ENCODE measurements around the gene CLRN2. TPM values are rescaled to one million over a fixed set of nuclear protein-coding genes. Genes with fewer than 3 reads are reported as not detected.

CLRN2 gene
- total RNA-seq, 4 donors from 2014 or later = not detected

DNA sequence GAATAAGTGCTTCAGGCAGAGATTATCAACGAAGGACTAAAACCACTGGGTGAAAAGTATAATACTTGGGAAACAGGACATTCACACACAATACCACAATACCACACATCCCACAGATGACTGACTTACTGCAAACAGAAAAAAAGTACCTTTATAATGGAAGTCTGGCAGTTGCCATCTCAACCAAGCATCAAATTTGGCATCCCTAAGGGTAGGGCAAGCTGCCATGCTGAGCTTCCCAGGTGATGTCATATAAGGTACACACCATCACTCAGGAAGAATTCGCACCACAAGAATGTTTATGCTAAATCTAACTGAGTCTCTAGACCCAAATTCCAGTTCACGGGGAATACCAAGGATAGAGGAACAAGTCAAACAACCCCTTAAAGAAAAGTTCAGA lies 12.2 kb upstream of the CLRN2 start:
- H3K27me3 ChIP-seq = no peaks in the 10 kb centered on the region
- H3K9me3 ChIP-seq = no peaks in the 10 kb centered on the region
- WGBS, 2 donors = 42 to 52% methylated on average over 3 of the region's 3 CpGs
- H3K4me3 ChIP-seq = no peak overlapping the region
- TF ChIP-seq POLR2A (IDR thresholded peaks at IDR 0.05) = no peak
- TF ChIP-seq, protein P1, sequence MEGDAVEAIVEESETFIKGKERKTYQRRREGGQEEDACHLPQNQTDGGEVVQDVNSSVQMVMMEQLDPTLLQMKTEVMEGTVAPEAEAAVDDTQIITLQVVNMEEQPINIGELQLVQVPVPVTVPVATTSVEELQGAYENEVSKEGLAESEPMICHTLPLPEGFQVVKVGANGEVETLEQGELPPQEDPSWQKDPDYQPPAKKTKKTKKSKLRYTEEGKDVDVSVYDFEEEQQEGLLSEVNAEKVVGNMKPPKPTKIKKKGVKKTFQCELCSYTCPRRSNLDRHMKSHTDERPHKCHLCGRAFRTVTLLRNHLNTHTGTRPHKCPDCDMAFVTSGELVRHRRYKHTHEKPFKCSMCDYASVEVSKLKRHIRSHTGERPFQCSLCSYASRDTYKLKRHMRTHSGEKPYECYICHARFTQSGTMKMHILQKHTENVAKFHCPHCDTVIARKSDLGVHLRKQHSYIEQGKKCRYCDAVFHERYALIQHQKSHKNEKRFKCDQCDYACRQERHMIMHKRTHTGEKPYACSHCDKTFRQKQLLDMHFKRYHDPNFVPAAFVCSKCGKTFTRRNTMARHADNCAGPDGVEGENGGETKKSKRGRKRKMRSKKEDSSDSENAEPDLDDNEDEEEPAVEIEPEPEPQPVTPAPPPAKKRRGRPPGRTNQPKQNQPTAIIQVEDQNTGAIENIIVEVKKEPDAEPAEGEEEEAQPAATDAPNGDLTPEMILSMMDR (IDR thresholded peaks at IDR 0.05) = no peak
- no peak for DNase-seq
- intact Hi-C loops (cut with DNase I) = no loop called here
- no peak overlapping the region for H3K27ac ChIP-seq
- H3K36me3 ChIP-seq = peaks cover 0 to 92% (median 15%) of the 10 kb centered on the region in 3 donors
- H3K4me1 ChIP-seq = no peaks in the 10 kb centered on the region

DNA sequence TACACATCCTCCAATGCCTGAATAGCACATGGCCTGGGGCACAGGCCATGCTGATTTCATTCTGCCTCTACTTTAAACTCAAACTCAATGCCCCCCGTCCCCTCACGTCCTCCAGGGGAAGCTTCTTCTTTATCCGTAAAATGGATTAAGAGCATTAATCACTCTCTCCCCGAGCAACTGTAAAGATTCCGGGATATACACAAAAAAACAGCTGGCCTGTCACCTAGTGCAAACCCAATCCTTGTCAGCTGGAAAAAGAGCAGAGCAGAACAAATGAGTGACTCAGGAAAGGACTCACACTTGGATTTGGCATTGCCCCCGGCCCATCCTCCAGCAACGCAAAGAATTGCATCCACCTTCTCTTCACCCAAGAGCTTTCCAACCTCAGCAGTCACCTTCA lies 10.9 kb upstream of the CLRN2 start:
- Histone ChIP-seq H3K9me3 (no peaks in the 10 kb centered on the region), H3K36me3 (peaks cover 0 to 94% (median 15%) of the 10 kb centered on the region in 3 donors), H3K4me1 (no peaks in the 10 kb centered on the region), H3K27ac (no peak overlapping the region), H3K4me3 (no peak overlapping the region), H3K27me3 (no peaks in the 10 kb centered on the region)
- WGBS, 2 donors = 82 to 96% methylated on average over 7 of the region's 7 CpGs
- intact Hi-C loops (cut with DNase I) = no loop called here
- DNase-seq = no peak
- no peak for TF ChIP-seq POLR2A (IDR thresholded peaks at IDR 0.05)
- TF ChIP-seq, protein P1 (IDR thresholded peaks at IDR 0.05) = no peak

GRCh38 chr4:17510582-17510981 lies 4.4 kb upstream of the CLRN2 start:
- TF ChIP-seq, protein P1 (IDR thresholded peaks at IDR 0.05) = no peak
- H3K4me3 ChIP-seq = peak overlapping the region in 1 of 4 donors; percentile 98
- H3K27ac ChIP-seq = no peak overlapping the region
- no peaks in the 10 kb centered on the region for H3K9me3 ChIP-seq
- intact Hi-C loops (cut with DNase I) = no loop called here
- no peak for DNase-seq
- peaks cover 8 to 41% (median 13%) of the 10 kb centered on the region in 3 donors for H3K4me1 ChIP-seq
- WGBS, 2 donors = 73 to 89% methylated on average over 3 of the region's 3 CpGs
- no peaks in the 10 kb centered on the region for H3K27me3 ChIP-seq
- H3K36me3 ChIP-seq = peaks cover 0 to 39% (median 5%) of the 10 kb centered on the region in 3 donors

DNA sequence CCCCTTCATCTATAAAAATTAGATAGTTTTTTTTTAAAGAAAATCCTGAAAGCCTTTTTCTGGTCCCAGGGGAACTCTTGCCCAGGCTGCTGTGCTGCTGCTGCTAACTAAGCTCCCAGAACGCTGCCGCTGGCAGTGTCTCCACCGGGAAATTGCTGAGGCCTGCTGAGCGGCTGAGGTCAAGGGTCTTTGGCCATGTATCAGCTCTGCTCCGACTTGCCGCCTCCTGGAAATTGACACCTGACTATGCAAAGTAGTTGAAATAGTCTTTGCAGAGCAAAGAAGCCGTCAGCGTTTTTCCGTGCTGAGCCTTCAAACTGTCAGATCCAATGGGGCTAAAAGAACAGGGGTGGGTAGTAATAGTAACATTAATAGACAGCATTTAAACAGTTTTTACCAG lies 3.9 kb upstream of the CLRN2 start:
- Histone ChIP-seq H3K27me3 (no peaks in the 10 kb centered on the region), H3K4me3 (peak overlapping the region; percentile 79 to 98 (median 82)), H3K36me3 (peaks cover 0 to 34% (median 5%) of the 10 kb centered on the region in 3 donors), H3K9me3 (no peaks in the 10 kb centered on the region), H3K27ac (peak overlapping the region in 3 of 4 donors; percentile 81 to 86 (median 85)), H3K4me1 (peaks cover 8 to 41% (median 13%) of the 10 kb centered on the region in 3 donors)
- WGBS, 2 donors = 18 to 22% methylated on average over 6 to 9 of the region's 9 CpGs
- no peak for DNase-seq
- intact Hi-C loops (cut with DNase I) = no loop called here
- TF ChIP-seq, protein P1 (IDR thresholded peaks at IDR 0.05) = no peak
- TF ChIP-seq POLR2A (IDR thresholded peaks at IDR 0.05) = no peak

DNA sequence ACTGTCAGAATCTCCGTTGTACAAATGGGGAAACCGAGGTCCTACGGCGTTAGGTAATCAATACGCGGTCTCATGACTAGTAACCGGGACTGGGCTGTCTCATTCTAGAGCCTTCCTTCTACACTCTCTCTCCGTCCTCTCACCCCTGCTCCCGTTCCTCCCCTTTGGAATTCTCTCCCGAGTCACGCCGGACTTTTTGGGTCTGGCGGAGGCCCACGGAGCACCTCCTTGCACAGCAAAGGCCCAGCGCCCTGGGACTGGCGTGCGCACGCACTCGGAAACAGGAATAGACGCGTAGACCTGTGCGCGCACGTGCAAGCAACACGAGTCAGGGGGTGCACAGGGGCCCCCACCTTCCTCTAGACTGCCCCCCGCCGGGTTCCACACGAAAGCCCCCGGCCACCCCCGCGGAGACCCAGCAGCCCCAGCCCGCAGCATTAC lies 3.4 kb upstream of the CLRN2 start:
- Histone ChIP-seq H3K27ac (peak overlapping the region; percentile 74 to 86 (median 83)), H3K4me3 (peak overlapping the region; percentile 79 to 98 (median 82)), H3K36me3 (peaks cover 0 to 29% (median 5%) of the 10 kb centered on the region in 3 donors), H3K4me1 (peaks cover 8 to 41% (median 13%) of the 10 kb centered on the region in 3 donors), H3K27me3 (no peaks in the 10 kb centered on the region), H3K9me3 (no peaks in the 10 kb centered on the region)
- intact Hi-C loops (cut with DNase I) = no loop called here
- 0 to 1% methylated on average over 14 to 17 of the region's 32 CpGs for WGBS, 2 donors
- DNase-seq = peak; percentile 4
- no peak for TF ChIP-seq POLR2A (IDR thresholded peaks at IDR 0.05)
- TF ChIP-seq, protein P1 (IDR thresholded peaks at IDR 0.05) = no peak
